Ammon's horn (tissue), 1 donor: ENCODE measurements around the gene LATS1.

ENCODE experiments used
- DNase-seq: peaks from one replicate; pipeline ENCODE4 v3.0.0-alpha.2; 2016; ENCODE audit warnings: low spot score

Gene LATS1

DNA sequence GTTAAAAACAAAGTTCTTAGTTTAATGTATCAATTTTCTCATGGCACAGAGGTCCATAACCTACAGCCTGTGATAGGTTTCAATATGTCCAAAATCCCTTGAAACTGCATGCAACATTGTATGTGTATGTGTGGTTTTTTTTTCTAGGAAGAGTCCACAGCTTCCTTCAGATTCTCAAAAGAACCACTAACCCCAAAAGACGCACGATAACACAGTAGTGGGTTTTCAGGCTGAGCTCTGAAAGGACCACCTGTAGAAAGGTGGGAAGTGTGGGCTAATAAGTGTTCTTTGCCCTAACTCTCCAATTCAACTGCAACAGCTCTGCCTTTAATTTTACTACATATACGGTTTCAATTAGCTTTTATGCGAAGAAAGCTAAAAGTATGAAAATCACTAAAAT is 57.9 kb downstream of the LATS1 start:
- DNase-seq = no peak

DNA sequence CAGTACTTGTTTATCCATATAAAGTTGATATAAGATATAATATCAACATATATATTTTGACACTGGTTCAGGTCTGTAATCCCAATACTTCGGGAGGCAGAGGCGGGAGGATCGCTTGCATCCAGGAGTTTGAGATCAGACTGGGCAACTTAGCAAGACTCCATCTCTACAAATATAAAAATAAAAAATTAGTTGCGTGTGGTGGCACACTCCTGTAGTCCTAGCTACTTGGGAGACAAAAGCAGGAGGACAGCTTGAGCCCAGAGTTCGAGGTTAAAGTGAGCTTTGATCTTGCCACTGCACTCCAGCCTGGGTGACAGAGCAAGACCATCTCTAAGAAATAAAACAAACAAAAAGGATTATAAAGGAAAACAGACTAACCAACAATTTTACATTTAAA is 60.5 kb downstream of the LATS1 start:
- DNase-seq = no peak

DNA sequence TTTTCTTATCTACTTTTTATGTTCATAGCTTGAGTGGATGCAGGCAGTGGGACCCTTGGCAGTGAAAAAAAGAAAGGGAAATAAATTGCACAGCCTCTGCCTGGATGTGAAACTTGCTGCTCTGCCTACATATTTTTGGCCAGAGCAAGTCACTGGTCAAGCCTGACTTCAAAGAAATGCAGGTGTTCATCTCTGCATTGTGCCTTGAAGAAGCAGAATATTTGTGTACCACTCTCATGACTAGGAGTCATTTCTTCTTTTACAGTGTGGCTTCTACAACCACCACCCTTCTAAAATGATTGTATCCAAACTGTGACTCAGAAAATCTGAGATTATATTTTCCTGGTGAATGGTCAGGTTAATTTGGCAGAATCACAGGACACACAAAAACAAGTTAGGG is 66.8 kb downstream of the LATS1 start:
- no peak for DNase-seq

DNA sequence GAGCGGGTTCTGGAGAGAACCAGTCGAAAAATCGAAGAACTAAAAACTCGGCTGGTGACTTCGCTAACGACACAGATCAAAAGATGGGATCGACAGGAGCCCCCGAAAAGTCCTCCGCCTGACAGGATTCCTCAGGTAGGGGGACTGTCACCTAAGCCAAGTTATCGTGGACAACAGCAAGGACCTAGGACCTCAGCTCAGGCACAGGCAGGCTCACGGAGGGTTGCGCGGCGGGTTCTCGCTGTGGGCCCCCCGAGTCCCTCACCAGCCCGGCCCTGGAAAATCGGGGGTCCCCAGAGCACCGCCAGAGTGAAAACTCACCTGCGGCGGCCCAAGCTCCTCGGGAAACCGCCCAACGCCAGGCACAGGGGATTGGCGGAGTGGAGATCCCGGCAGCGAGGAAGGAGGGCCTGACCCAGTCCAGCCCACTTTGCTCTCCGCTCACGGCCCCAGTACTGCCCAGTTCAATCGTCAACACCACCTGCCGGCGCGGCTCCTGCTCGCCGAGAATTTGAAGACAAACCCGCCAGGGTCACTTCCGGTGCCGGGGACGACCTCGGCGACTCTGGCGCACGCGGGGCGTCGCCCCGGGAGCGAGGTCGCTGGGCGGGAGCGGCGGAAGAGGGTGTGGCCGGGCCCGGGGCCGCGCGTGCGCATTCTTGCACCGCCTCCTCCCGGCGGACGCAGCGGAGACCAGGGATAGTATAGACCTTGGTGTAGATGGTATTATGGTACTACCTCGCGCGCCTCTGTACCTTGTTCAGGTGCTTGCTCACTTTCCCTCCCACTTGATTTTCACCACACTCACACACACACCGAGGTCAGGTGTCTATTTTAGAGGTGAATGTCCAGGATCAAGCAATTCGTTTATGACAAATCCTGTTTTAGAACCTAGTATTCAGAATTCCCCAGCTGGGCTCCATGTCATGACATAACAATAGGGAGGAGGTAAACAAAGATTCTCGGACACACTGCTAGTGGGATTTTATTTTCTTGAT is 69.5 kb downstream of the LATS1 start, which contains the start of gene KATNA1:
KATNA1 (minus strand) TSS at position 567 of the 998 bp plus-strand sequence. CDS start 10,167 bp downstream, outside the sequence.
- DNase-seq = peak; percentile 87

DNA sequence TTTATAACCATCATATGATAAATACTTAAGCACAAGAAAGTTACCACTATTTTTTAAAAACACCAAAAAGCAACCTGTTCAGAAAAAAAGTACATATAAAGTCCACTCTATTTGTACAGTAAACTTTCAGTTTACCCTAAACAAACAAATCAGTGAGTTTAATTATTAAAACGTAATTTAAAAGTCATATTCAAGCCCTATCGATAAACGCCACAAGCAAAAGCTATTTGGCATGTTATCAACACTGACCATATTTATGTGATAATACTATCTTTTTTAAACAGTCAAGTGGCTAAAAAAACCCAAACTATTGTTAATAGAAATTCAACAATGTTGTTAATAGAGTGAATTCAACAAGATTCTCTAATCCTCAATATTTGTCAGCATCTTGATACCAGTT is 71.3 kb downstream of the LATS1 start:
- DNase-seq = no peak

DNA sequence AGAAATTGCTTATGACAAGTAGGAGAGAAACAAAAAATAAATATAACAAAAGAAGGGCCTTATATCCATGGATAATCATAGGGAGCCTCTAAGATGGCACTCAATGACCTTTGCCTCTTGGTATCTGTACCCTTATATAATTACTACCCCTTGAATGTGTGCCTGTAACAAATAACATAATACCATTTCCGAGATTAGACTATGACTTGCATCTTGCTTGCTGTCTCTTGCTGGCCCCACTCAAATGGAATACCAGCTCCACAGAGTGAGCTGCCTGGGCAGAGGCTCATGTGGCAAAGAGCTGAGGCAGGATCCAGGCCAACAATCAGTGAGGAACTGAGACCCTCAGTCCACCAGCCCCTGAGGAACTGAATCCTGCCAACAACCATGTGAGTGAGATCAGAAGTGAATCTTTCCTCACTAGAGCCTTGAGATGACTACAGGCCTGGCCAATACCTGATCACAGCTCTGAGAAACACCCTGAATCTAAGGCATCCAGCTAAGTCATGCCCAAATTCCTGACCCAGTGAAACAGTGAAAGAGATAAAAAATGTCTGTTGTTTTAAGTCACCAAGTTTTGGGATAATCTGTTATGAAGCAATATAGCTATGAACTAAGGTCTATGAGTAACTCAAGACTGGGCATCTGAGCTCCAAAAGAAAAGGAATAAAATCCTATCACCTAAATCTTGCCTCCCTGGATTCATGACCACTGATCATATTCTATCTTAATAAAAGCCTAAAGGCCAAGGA is 74.9 kb downstream of the LATS1 start:
- no peak for DNase-seq

DNA sequence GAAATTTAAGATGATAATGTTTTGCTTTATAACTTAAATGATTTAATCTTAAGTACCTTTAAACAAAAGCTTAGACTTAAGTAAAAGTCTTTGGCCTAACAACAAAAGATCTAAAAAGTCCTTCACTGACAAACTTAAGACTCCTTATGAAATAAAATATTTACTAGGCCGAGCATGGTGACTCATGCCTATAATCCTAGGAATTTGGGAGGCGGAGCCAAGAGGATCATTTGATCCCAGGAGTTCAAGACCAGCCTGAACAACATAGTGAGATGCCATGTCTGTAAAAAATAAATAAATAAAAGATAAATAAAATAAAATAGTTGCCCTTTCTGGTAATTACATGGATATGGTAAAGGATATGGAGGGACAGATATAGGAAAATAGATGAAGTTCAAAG is 81.8 kb downstream of the LATS1 start:
- DNase-seq = no peak

DNA sequence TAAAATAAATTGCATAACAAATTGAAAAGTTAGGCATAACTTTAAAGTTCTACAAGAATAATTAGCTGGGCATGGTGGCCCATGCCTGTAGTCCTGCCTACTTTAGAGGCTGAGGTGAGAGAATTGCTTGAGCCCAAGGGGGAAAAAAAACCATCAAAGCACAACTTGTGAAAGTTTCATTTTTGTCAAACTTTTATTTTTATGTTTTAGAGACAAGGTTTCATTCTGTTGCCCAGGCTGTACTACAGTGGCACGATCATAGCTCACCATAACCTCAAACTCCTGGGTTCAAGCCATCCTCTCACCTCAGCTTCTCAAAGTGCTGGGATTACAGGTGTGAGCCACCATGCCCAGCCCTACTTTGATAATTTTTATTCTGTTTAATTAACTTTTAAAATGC is 83.6 kb downstream of the LATS1 start:
- no peak for DNase-seq

DNA sequence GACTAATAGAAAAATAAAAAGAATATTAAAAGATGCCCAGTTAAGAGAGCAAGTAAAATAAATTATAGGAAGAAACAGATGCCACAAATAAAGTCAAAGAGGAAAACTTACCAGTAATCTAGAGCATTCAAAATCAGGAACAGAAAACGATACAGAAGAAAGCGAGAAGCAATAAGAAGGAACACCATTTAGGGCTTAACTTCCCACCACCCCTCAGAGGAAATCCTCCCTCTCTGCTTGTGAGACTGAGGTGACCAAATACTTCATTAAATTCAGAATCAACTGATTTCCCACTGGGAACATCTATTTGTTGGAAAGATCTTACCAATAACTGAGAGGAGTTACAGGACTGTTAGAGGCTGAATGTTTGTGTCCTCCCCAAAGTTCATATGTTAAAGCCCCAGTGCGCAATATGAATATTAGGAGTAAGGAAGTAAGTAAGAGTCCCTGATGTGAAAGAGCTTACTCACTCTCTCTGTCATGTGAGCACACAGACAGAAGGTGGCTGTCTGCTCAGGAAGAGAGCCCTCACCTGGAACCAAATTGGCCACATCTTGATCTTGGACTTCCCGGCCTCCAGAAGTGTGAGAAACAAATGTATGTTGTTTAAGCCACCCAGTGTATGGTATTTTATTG is 88.9 kb downstream of the LATS1 start:
- peak; percentile 15 for DNase-seq

DNA sequence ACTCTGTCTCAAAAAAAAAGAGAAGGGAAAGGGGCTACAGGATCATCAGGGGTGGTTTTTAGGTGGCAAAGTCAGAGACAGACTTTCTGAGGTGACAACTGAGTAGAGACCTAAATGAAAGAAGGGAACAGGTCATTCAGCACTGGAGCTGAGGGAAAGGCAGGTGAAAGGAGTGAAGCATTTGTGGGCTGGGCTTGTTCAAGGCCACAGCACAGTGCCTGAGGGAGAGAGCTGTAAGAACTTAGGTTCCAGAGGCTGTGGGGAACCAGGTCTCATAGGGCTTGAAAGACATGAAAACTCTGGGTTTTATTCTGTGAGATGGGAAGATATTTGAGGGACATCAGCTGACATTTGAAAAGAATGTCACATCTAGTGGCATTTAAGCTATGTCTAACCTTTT is 90.2 kb downstream of the LATS1 start:
- no peak for DNase-seq

DNA sequence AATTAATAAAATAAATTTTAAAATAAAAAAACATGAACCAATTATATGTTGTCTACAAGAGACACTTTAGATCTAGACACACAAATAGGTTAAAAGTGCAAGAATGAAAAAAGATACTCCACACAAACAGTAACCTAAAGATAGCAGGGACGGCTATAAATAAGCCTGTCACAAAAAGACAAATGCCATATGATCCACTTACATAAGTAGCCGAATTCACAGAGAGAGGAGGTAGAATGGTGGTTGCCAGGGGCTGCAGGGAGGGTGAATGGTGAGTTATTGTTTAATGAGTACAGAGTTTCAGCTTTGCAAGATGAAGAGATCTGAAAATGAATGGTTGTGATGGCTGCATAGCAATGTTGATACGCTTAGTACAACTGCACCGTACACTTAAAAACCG is 102.1 kb downstream of the LATS1 start:
- DNase-seq = no peak

DNA sequence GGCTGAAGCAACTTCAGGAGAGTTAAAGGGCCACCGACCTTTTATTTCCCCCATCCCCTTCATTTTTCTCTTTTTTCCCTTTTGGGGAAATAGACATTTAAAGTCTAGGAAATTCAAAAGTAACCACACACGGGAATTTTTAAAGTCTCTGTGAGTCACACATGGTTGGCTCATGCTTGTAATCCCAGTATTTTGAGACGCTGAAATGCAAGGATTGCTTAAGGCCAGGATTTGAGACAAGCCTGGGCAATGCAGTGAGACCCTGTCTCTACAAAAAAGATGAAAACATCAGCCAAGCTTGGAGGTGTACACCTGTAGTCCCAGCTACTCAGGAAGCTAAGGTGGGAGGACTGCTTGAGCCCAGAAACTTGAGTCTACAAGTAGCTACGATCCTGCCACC is 103.6 kb downstream of the LATS1 start:
- no peak for DNase-seq

DNA sequence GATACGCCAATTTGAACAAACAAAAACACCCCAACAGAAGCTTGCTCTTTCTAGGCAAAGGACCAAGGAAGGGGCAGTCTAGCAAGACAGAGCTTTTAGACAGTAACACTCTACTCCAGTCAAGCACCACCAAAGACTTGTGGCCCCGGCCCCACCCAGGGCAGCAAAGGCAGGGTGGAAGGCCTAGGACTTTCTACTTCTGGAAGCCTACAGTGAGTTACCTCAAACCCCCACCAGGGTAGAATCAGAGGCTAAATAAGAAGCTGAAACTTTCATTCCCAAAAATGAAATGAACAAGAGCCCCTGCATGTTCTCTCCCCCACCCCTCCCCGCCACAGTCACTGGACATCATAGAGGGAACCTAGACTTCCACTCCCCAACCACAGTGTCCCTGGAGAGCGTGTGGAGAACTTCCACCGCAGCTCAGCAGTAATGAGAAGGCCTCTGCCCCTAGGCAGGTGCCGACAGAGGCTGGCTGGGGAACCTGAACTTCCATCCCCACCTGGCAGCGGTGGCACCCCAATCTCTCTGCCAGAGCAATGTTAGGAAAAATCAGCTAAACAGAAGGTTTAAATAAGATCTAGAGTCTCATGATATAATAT is 109.4 kb downstream of the LATS1 start:
- no peak for DNase-seq
